Omental fat pad (tissue), 4 donors: ENCODE data around the gene VOPP1. TPM values are rescaled to one million over a fixed set of nuclear protein-coding genes. Genes with fewer than 3 reads are reported as not detected.

Experiments used
- ATAC-seq: fragments of 150-250 bp; one replicate; pipeline ENCODE4 v1.9.1; 2016; ENCODE audit warnings: mild to moderate bottlenecking, moderate library complexity; ENCODE audit not compliant: low FRiP score
- DNase-seq: peaks from one replicate; pipeline ENCODE4 v3.0.0-alpha.2; 2019; ENCODE audit warnings: low spot score
- CTCF ChIP-seq, 3 donors: fragments of 450-650 bp; IDR thresholded peaks; one replicate each; pipeline ENCODE4 v1.5.1; 2016 to 2017; ENCODE audit warnings: antibody characterized with exemption in 3 of 3, mild to moderate bottlenecking in 3 of 3, moderate library complexity in 2 of 3
- total RNA-seq, 4 donors: library from RNA; depleted of rRNA; stranded (reverse); fragments of >200 nt; gene quantifications; one replicate each; pipeline ENCODE4 v1.1.0, GENCODE V29; 2016

The VOPP1 gene
- total RNA-seq, 4 donors from 2014 or later: 31.3 to 64.0 (median 57.9) TPM

GRCh38 chr7:55441002-55441401, 131.3 kb downstream of the VOPP1 start:
- DNase-seq: no peak
- no peak for ATAC-seq
- no peak for TF ChIP-seq CTCF (IDR thresholded peaks at IDR 0.05)

GRCh38 chr7:55440040-55440690, 132.1 kb downstream of the VOPP1 start:
- ATAC-seq (no peak), DNase-seq (no peak)
- no peak for TF ChIP-seq CTCF (IDR thresholded peaks at IDR 0.05)

GRCh38 chr7:55439627-55440026, 132.7 kb downstream of the VOPP1 start:
- ATAC-seq (no peak), DNase-seq (no peak)
- no peak for TF ChIP-seq CTCF (IDR thresholded peaks at IDR 0.05)

GRCh38 chr7:55438757-55439525, 133.4 kb downstream of the VOPP1 start:
- no peak for TF ChIP-seq CTCF (IDR thresholded peaks at IDR 0.05)
- ATAC-seq (no peak), DNase-seq (no peak)

GRCh38 chr7:55438085-55438756, 134.1 kb downstream of the VOPP1 start:
- no peak for TF ChIP-seq CTCF (IDR thresholded peaks at IDR 0.05)
- no peak for ATAC-seq
- DNase-seq: no peak

GRCh38 chr7:55437375-55437774, 134.9 kb downstream of the VOPP1 start:
- no peak for TF ChIP-seq CTCF (IDR thresholded peaks at IDR 0.05)
- no peak for DNase-seq
- ATAC-seq: no peak
